H1 (cell line): ENCODE results near the gene EZH2. TPM values are rescaled to one million over a fixed set of nuclear protein-coding genes. Genes with fewer than 3 reads are reported as not detected.

Experiments
- CTCF ChIA-PET: fragments of 300-600 bp; sonication (Branson Sonifier 250); formaldehyde crosslinking; loops from one replicate; lab custom pipeline; 2021; ENCODE audit not compliant: partially characterized antibody; lab: Charles Lee
- POLR2A ChIA-PET: fragments of 300-600 bp; sonication (Branson Sonifier 250); formaldehyde crosslinking; loops from one replicate; lab custom pipeline; 2021; ENCODE audit warnings: inconsistent platforms; ENCODE audit not compliant: partially characterized antibody; lab: Charles Lee
- DNase-seq, 2 experiments: peaks; one replicate each; pipeline versions ENCODE4 v3.0.0 to v3.0.0-alpha.2; 2010 to 2022; ENCODE audit warnings: low spot score in 2 of 2, low read depth in 1 of 2, mixed read lengths in 1 of 2
- FAIRE-seq: peaks from 2 replicates; lab custom pipeline; 2011; peaks lifted over from hg19 to GRCh38; lab: Jason Lieb, UNC
- H2AFZ ChIP-seq: 2 replicates; pipeline ENCODE4 v1.8.1; 2012; ENCODE audit warnings: low read length, inconsistent platforms
- H2AK5ac ChIP-seq: 2 replicates; pipeline ENCODE4 v1.6.1; 2013; ENCODE audit warnings: low read depth, low read length
- H2BK120ac ChIP-seq: replicated peaks from 2 replicates; pipeline ENCODE3; 2013; ENCODE audit warnings: low read depth, low read length, inconsistent platforms
- H2BK12ac ChIP-seq: 2 replicates; pipeline ENCODE4 v1.6.1; 2013; ENCODE audit warnings: low read depth, low read length
- H2BK15ac ChIP-seq: 2 replicates; pipeline ENCODE4 v1.6.1; 2013; ENCODE audit warnings: low read length
- H2BK20ac ChIP-seq: 2 replicates; pipeline ENCODE4 v1.6.1; 2013; ENCODE audit warnings: low read length
- H2BK5ac ChIP-seq: 2 replicates; pipeline ENCODE4 v1.6.1; 2013; ENCODE audit warnings: low read depth, low read length
- H3K14ac ChIP-seq: 2 replicates; pipeline ENCODE4 v1.6.1; 2013; ENCODE audit warnings: inconsistent platforms; ENCODE audit not compliant: insufficient read length
- H3K18ac ChIP-seq: 2 replicates; pipeline ENCODE4 v1.6.1; 2013; ENCODE audit warnings: low read length; ENCODE audit errors: extremely low read depth
- H3K23ac ChIP-seq: 2 replicates; pipeline ENCODE4 v1.6.1; 2013; ENCODE audit warnings: inconsistent platforms; ENCODE audit not compliant: insufficient read length
- H3K23me2 ChIP-seq: 2 replicates; pipeline ENCODE4 v1.6.1; 2013; ENCODE audit warnings: low read depth, low read length
- H3K27ac ChIP-seq: 2 replicates; pipeline ENCODE4 v1.6.1; 2011; ENCODE audit warnings: low read depth, low read length, inconsistent platforms
- H3K27me3 ChIP-seq, 4 experiments: replicated peaks in 1 of 4; 1 replicate in 1 of 4; 2 replicates in 3 of 4; pipeline versions ENCODE4 v1.6.1 to v1.8.1; 2011 to 2013; ENCODE audit warnings: low read length in 3 of 4, mild to moderate bottlenecking in 3 of 4, inconsistent platforms in 2 of 4, mixed read lengths in 2 of 4, moderate library complexity in 1 of 4; ENCODE audit not compliant: control insufficient read depth in 3 of 4, insufficient read depth in 3 of 4; ENCODE audit errors: extremely low read depth in 1 of 4
- H3K36me3 ChIP-seq, 4 experiments: 2 replicates each; pipeline versions ENCODE4 v1.6.1 to v1.8.1; 2011 to 2013; ENCODE audit warnings: mild to moderate bottlenecking in 4 of 4, low read length in 3 of 4, moderate library complexity in 2 of 4, control low read depth in 1 of 4, inconsistent platforms in 1 of 4; ENCODE audit not compliant: insufficient read depth in 4 of 4, control insufficient read depth in 2 of 4
- H3K4ac ChIP-seq: replicated peaks from 2 replicates; pipeline ENCODE3; 2013; ENCODE audit warnings: low read length, low read depth, mixed read lengths, inconsistent platforms; ENCODE audit not compliant: insufficient read length
- H3K4me1 ChIP-seq, 4 experiments: replicated peaks in 1 of 4; 1 replicate in 1 of 4; 2 replicates in 3 of 4; pipeline versions ENCODE4 v1.6.1 to v1.8.1; 2011 to 2013; ENCODE audit warnings: low read length in 3 of 4, inconsistent platforms in 2 of 4, mixed read lengths in 1 of 4; ENCODE audit not compliant: insufficient read depth in 4 of 4, control insufficient read depth in 3 of 4
- H3K4me2 ChIP-seq, 2 experiments: 2 replicates each; pipeline versions ENCODE4 v1.6.1 to v1.8.1; 2011 to 2013; ENCODE audit warnings: low read depth in 2 of 2, low read length in 2 of 2, control low read depth in 1 of 2, inconsistent platforms in 1 of 2, mild to moderate bottlenecking in 1 of 2; ENCODE audit not compliant: insufficient read depth in 1 of 2
- H3K4me3 ChIP-seq, 4 experiments: fragments of 200-600, 300-600 bp in 1 of 4; sonication (generic), shearing (Covaris generic), sonication (Bioruptor Twin) in 1 of 4; 2 replicates each; pipeline versions ENCODE4 v1.5.1 to v1.8.1; 2011 to 2016; ENCODE audit warnings: low read length in 4 of 4, low read depth in 3 of 4, control low read depth in 2 of 4, inconsistent platforms in 2 of 4, mild to moderate bottlenecking in 2 of 4, mixed read lengths in 1 of 4, moderate library complexity in 1 of 4; ENCODE audit not compliant: insufficient read depth in 2 of 4; ENCODE audit errors: extremely low read depth in 1 of 4
- H3K56ac ChIP-seq: replicated peaks from 2 replicates; pipeline ENCODE3; 2013; ENCODE audit warnings: low read depth, mild to moderate bottlenecking, mixed read lengths, low read length, inconsistent platforms; ENCODE audit not compliant: insufficient read length
- H3K79me1 ChIP-seq: 2 replicates; pipeline ENCODE4 v1.6.1; 2013; ENCODE audit warnings: low read depth, low read length, control low read depth
- H3K79me2 ChIP-seq, 2 experiments: 2 replicates each; pipeline versions ENCODE4 v1.6.1 to v1.8.1; 2012 to 2013; ENCODE audit warnings: low read length in 2 of 2, mild to moderate bottlenecking in 2 of 2, inconsistent platforms in 1 of 2; ENCODE audit not compliant: insufficient read depth in 2 of 2, control insufficient read depth in 1 of 2
- H3K9ac ChIP-seq, 4 experiments: replicated peaks in 1 of 4; 1 replicate in 1 of 4; 2 replicates in 3 of 4; pipeline versions ENCODE4 v1.6.1 to v1.8.1; 2011 to 2013; ENCODE audit warnings: low read depth in 3 of 4, low read length in 3 of 4, control low read depth in 2 of 4, mild to moderate bottlenecking in 2 of 4, moderate library complexity in 2 of 4, inconsistent platforms in 1 of 4; ENCODE audit errors: extremely low read depth in 1 of 4
- H3K9me3 ChIP-seq, 2 experiments: 2 replicates each; pipeline versions ENCODE4 v1.6.1 to v1.8.1; 2012 to 2013; ENCODE audit warnings: mild to moderate bottlenecking in 2 of 2, moderate library complexity in 2 of 2, control low read depth in 1 of 2, inconsistent platforms in 1 of 2, low read depth in 1 of 2, low read length in 1 of 2, mixed read lengths in 1 of 2; ENCODE audit not compliant: insufficient read depth in 2 of 2
- H4K20me1 ChIP-seq, 2 experiments: replicated peaks in 1 of 2; 2 replicates each; pipeline versions ENCODE3 to v1.8.1; 2011 to 2013; ENCODE audit warnings: inconsistent platforms in 2 of 2, low read length in 2 of 2, mild to moderate bottlenecking in 1 of 2; ENCODE audit not compliant: insufficient read depth in 2 of 2, control insufficient read depth in 1 of 2
- H4K5ac ChIP-seq: 2 replicates; pipeline ENCODE4 v1.6.1; 2013; ENCODE audit warnings: low read length, low read depth, mixed read lengths, inconsistent platforms; ENCODE audit not compliant: insufficient read length
- H4K8ac ChIP-seq: 2 replicates; pipeline ENCODE4 v1.8.0; 2013; ENCODE audit warnings: mild to moderate bottlenecking, moderate library complexity, low read length, inconsistent platforms; ENCODE audit not compliant: insufficient read depth; ENCODE audit errors: extremely low read depth
- H4K91ac ChIP-seq: replicated peaks from 2 replicates; pipeline ENCODE3; 2013; ENCODE audit warnings: low read length, mixed read lengths, inconsistent platforms; ENCODE audit not compliant: insufficient read length
- ASH2L ChIP-seq: fragments of 200-600, 300-600 bp; sonication (generic); IDR thresholded peaks from one replicate; pipeline ENCODE4 v1.7.1; 2017; ENCODE audit warnings: low read length
- BACH1 ChIP-seq: IDR thresholded peaks from 2 replicates; pipeline ENCODE4 v1.6.1; 2012; ENCODE audit warnings: low read length, improper control_type of control experiment
- BCL11A ChIP-seq, 2 experiments: IDR thresholded peaks; one replicate each; pipeline ENCODE4 v1.6.1; 2011; ENCODE audit warnings: low read depth in 2 of 2, low read length in 2 of 2, mild to moderate bottlenecking in 2 of 2
- EP300 ChIP-seq, 2 experiments: IDR thresholded peaks; 1 replicate in 1 of 2; 2 replicates in 1 of 2; pipeline ENCODE4 v1.6.1; 2011 to 2012; ENCODE audit warnings: low read depth in 2 of 2, low read length in 2 of 2, mild to moderate bottlenecking in 2 of 2, borderline replicate concordance in 1 of 2, inconsistent platforms in 1 of 2, moderate library complexity in 1 of 2
- FOSL1 ChIP-seq: IDR thresholded peaks from 2 replicates; pipeline ENCODE4 v1.6.1; 2011; ENCODE audit warnings: mild to moderate bottlenecking, low read depth, low read length, moderate library complexity; ENCODE audit not compliant: insufficient read depth
- GTF2F1 ChIP-seq: IDR thresholded peaks from 2 replicates; pipeline ENCODE4 v1.6.1; 2012; ENCODE audit warnings: low read depth, low read length, improper control_type of control experiment, borderline replicate concordance
- HDAC2 ChIP-seq, 2 experiments: fragments of 300-600 bp in 1 of 2; sonication (generic) in 1 of 2; IDR thresholded peaks; 2 replicates each; pipeline ENCODE4 v1.6.1; 2011 to 2012; ENCODE audit warnings: low read depth in 2 of 2, low read length in 2 of 2, mild to moderate bottlenecking in 2 of 2, moderate library complexity in 2 of 2, borderline replicate concordance in 1 of 2, inconsistent platforms in 1 of 2
- NANOG ChIP-seq: IDR thresholded peaks from 2 replicates; pipeline ENCODE4 v1.6.1; 2011; ENCODE audit warnings: low read length, low read depth, mild to moderate bottlenecking, inconsistent platforms; ENCODE audit not compliant: insufficient read depth, poor library complexity, severe bottlenecking
- RAD21 ChIP-seq, 2 experiments: IDR thresholded peaks in 1 of 2; conservative IDR thresholded peaks in 1 of 2; 2 replicates each; pipeline ENCODE4 v1.6.1; 2011; ENCODE audit warnings: low read depth in 2 of 2, low read length in 2 of 2, improper control_type of control experiment in 1 of 2, inconsistent platforms in 1 of 2, mild to moderate bottlenecking in 1 of 2, moderate library complexity in 1 of 2
- SP2 ChIP-seq: IDR thresholded peaks from 2 replicates; pipeline ENCODE4 v1.6.1; 2012; ENCODE audit warnings: mild to moderate bottlenecking, low read length, inconsistent platforms
- WGBS, 2 experiments: shearing (Covaris generic) in 1 of 2; methylation state at CpG; one replicate each; pipeline versions ENCODE4 v1.1.6 to v1.1.7; 2013 to 2015; ENCODE audit warnings: low lambda C conversion rate in 2 of 2, mixed read lengths in 2 of 2, inconsistent platforms in 1 of 2, low coverage in 1 of 2, missing lambda C conversion rate in 1 of 2; ENCODE audit not compliant: insufficient replicate concordance in 2 of 2, insufficient coverage in 1 of 2, insufficient read length in 1 of 2; ENCODE audit errors: extremely low coverage in 1 of 2, missing lambda C conversion rate in 1 of 2; 5-methylcytosine and 5-hydroxymethylcytosine counted together
- polyA plus RNA-seq, 7 experiments: library from polyadenylated mRNA; depleted of rRNA in 3 of 7; stranded (reverse) in 5 of 7; unstranded in 2 of 7; fragments of >200 nt in 5 of 7; fragments of 200-250 nt in 2 of 7; gene quantifications; 1 replicate in 5 of 7; 2 replicates in 1 of 7; 4 replicates in 1 of 7; pipeline versions ENCODE4 v1.2.1 to v1.2.3, GENCODE V29; 2011 to 2013; ENCODE audit warnings: missing spikeins in 2 of 7, mixed read lengths in 2 of 7
- total RNA-seq: library from RNA; stranded (reverse); fragmentation: NEBNext Ultra II Directional; extraction: Animal tissue kit (Norgen Biotek cat#: 25700); gene quantifications from 2 replicates; pipeline ENCODE4 v1.2.1, GENCODE V29; 2021

Gene EZH2
- total and polyA plus RNA-seq, 2 of the 8 experiments (the other 6 are each of a cell fraction or from before 2014, with no cell fraction given): 28.9 to 49.0 TPM

GRCh38 chr7:148919859-148920258, 35.8 kb upstream of the EZH2 start:
- FAIRE-seq: no peak
- Histone ChIP-seq H3K4me3 (no peak overlapping the region), H3K27ac (no peak overlapping the region), H3K79me2 (no peaks in the 10 kb centered on the region), H2BK12ac (no peak overlapping the region), H3K4me2 (no peak overlapping the region), H4K8ac (no peak overlapping the region), H4K20me1 (peaks cover 0 to 1% of the 10 kb centered on the region in 2 experiments), H2BK5ac (no peak overlapping the region), H2BK120ac (no peak overlapping the region), H3K9me3 (no peaks in the 10 kb centered on the region), H3K23me2 (peaks cover 2% of the 10 kb centered on the region; the same call in 1 of the 2 replicates), H2AFZ (no peak overlapping the region), H3K18ac (no peak overlapping the region), H2AK5ac (no peak overlapping the region), H2BK15ac (no peak overlapping the region), H3K4me1 (peaks cover 0 to 2% (median 0%) of the 10 kb centered on the region in 4 experiments; a peak in 1 of 7 replicates), H3K4ac (no peak overlapping the region), H3K27me3 (no peaks in the 10 kb centered on the region), H4K91ac (no peak overlapping the region), H3K9ac (no peak overlapping the region; a peak in 1 of 7 replicates), H3K23ac (no peak overlapping the region), H3K14ac (no peak overlapping the region), H3K56ac (no peak overlapping the region), H4K5ac (no peak overlapping the region), H3K36me3 (no peaks in the 10 kb centered on the region), H3K79me1 (no peaks in the 10 kb centered on the region), H2BK20ac (no peak overlapping the region)
- POLR2A ChIA-PET: interaction anchor here (0.8 to 1.6 kb wide), 3 partner anchors 13 to 232 kb away, joined by 3 read pairs; no protein-coding TSS in a partner anchor
- WGBS, 2 experiments: 91% methylated on average over 6 of the region's 6 CpGs; no CpG with 5 or more reads in 1 of the 2 experiments
- no peak for TF ChIP-seq BACH1
- no peak for TF ChIP-seq NANOG
- no peak for TF ChIP-seq FOSL1
- no peak for TF ChIP-seq GTF2F1
- no peak for TF ChIP-seq ASH2L
- no peak for TF ChIP-seq EP300 (IDR thresholded peaks at IDR 0.05; ENCODE audit: borderline replicate concordance in 1 of 2, low read depth in 2 of 2, low read length in 2 of 2)
- TF ChIP-seq SP2: no peak
- no peak for TF ChIP-seq BCL11A (IDR thresholded peaks at IDR 0.05; ENCODE audit: low read depth in 2 of 2, low read length in 2 of 2)
- no peak for TF ChIP-seq HDAC2 (IDR thresholded peaks at IDR 0.05; ENCODE audit: borderline replicate concordance in 1 of 2, low read depth in 2 of 2, low read length in 2 of 2)
- no peak for TF ChIP-seq RAD21 (IDR thresholded peaks at IDR 0.05 in 1 of 2, conservative IDR thresholded peaks at IDR 0.05 in 1 of 2; ENCODE audit: low read depth in 2 of 2, low read length in 2 of 2)
- CTCF ChIA-PET: interaction anchor here (0.6 to 2.1 kb wide), 10 partner anchors 10 to 88 kb away, joined by 3 to 4 read pairs (median 3); no protein-coding TSS in a partner anchor
- no peak for DNase-seq
